SU-DHL-6 (cell line): Measurements from ENCODE around the gene CTRL.

Experiments used
- H2AFZ ChIP-seq: fragments of 200-600 bp; sonication (generic); 2 replicates; pipeline ENCODE4 v1.6.1; 2014; ENCODE audit warnings: low read depth, mild to moderate bottlenecking, moderate library complexity, mixed read lengths, antibody characterized with exemption, low read length; ENCODE audit not compliant: severe bottlenecking
- H3F3A ChIP-seq: fragments of 200-600 bp; shearing (Covaris generic); 2 replicates; pipeline ENCODE4 v1.6.0; 2016; ENCODE audit warnings: antibody characterized with exemption, mild to moderate bottlenecking; ENCODE audit not compliant: insufficient read depth
- H3K27ac ChIP-seq: fragments of 200-600 bp; sonication (generic); 2 replicates; pipeline ENCODE4 v1.5.1; 2016; ENCODE audit warnings: low read depth, mild to moderate bottlenecking, low read length, moderate library complexity, mixed read lengths
- H3K27me3 ChIP-seq: fragments of 200-600 bp; sonication (generic), shearing (Covaris generic); 2 replicates; pipeline ENCODE4 v1.6.0; 2014; ENCODE audit warnings: mild to moderate bottlenecking, low read length
- H3K36me3 ChIP-seq: fragments of 200-600 bp; sonication (generic); 2 replicates; pipeline ENCODE4 v1.6.1; 2014; ENCODE audit warnings: mild to moderate bottlenecking, low read length, mixed read lengths
- H3K4me2 ChIP-seq: fragments of 300-600, 200-600 bp; shearing (Covaris generic), sonication (generic); 2 replicates; pipeline ENCODE4 v1.6.0; 2014; ENCODE audit warnings: low read length, low read depth, mild to moderate bottlenecking; ENCODE audit not compliant: poor library complexity, severe bottlenecking
- H3K4me3 ChIP-seq: fragments of 200-600 bp; sonication (generic); 2 replicates; pipeline ENCODE4 v1.5.1; 2014; ENCODE audit warnings: antibody characterized with exemption, low read length, mild to moderate bottlenecking, mixed read lengths; ENCODE audit not compliant: insufficient read depth, poor library complexity, severe bottlenecking
- H3K79me2 ChIP-seq: fragments of 200-600 bp; sonication (generic); 2 replicates; pipeline ENCODE4 v1.6.1; 2014; ENCODE audit warnings: mild to moderate bottlenecking, low read length, moderate library complexity; ENCODE audit not compliant: insufficient read depth
- H3K9ac ChIP-seq: fragments of 200-600 bp; sonication (generic); 2 replicates; pipeline ENCODE4 v1.7.0; 2014; ENCODE audit warnings: mild to moderate bottlenecking, low read length
- H3K9me2 ChIP-seq: fragments of 200-600 bp; sonication (generic); replicated peaks from 2 replicates; pipeline ENCODE4 v1.6.1; 2014; ENCODE audit warnings: low read length; ENCODE audit not compliant: insufficient read depth
- H3K9me3 ChIP-seq: fragments of 200-600 bp; sonication (generic); 2 replicates; pipeline ENCODE4 v1.6.1; 2014; ENCODE audit warnings: low read length, mixed read lengths; ENCODE audit not compliant: insufficient read depth
- H4K20me1 ChIP-seq: fragments of 200-600 bp; sonication (generic); 2 replicates; pipeline ENCODE4 v1.6.1; 2014; ENCODE audit warnings: low read depth, mild to moderate bottlenecking, antibody characterized with exemption, low read length, moderate library complexity, mixed read lengths
- CTCF ChIP-seq: fragments of 200-600 bp; sonication (generic); IDR thresholded peaks from one replicate; pipeline ENCODE4 v1.5.1; 2017; ENCODE audit warnings: antibody characterized with exemption, mild to moderate bottlenecking, low read length, moderate library complexity; ENCODE audit not compliant: insufficient read depth, poor library complexity, severe bottlenecking
- EZH2phosphoT487 ChIP-seq: fragments of 200-600 bp; sonication (generic), shearing (Covaris generic); conservative IDR thresholded peaks from 2 replicates; pipeline ENCODE4 v1.6.1; 2018; ENCODE audit warnings: mild to moderate bottlenecking, antibody characterized with exemption, low read length, moderate library complexity, mixed read lengths

The CTRL gene

GRCh38 chr16:67881621-67882161 lies 50.0 kb downstream of the CTRL start:
- no peak overlapping the region for H2AFZ ChIP-seq
- no peaks in the 10 kb centered on the region for H3K9me2 ChIP-seq
- H3K9ac ChIP-seq: no peak overlapping the region
- no peaks in the 10 kb centered on the region for H3F3A ChIP-seq
- no peak overlapping the region for H3K4me3 ChIP-seq
- no peak for TF ChIP-seq CTCF
- TF ChIP-seq EZH2phosphoT487: no peak
- H3K27ac ChIP-seq: no peak overlapping the region
- no peaks in the 10 kb centered on the region for H3K36me3 ChIP-seq
- no peaks in the 10 kb centered on the region for H3K9me3 ChIP-seq
- no peaks in the 10 kb centered on the region for H3K27me3 ChIP-seq
- no peaks in the 10 kb centered on the region for H4K20me1 ChIP-seq
- H3K79me2 ChIP-seq: no peaks in the 10 kb centered on the region
- no peak overlapping the region for H3K4me2 ChIP-seq

- H3K79me2 ChIP-seq: peaks cover 8% of the 10 kb centered on the region; the same call in 1 of the 2 replicates
- H3K9me3 ChIP-seq: no peaks in the 10 kb centered on the region
- H3K9ac ChIP-seq: no peak overlapping the region
- H3K4me3 ChIP-seq: no peak overlapping the region
- H3K9me2 ChIP-seq: no peaks in the 10 kb centered on the region
- H2AFZ ChIP-seq: no peak overlapping the region
- H3K36me3 ChIP-seq: no peaks in the 10 kb centered on the region
- H4K20me1 ChIP-seq: no peaks in the 10 kb centered on the region
- no peaks in the 10 kb centered on the region for H3K27me3 ChIP-seq
- H3K27ac ChIP-seq: no peak overlapping the region
- H3F3A ChIP-seq: no peaks in the 10 kb centered on the region
- no peak overlapping the region for H3K4me2 ChIP-seq
- TF ChIP-seq CTCF (no peak), EZH2phosphoT487 (no peak)
These were observed 51.1 kb downstream of the CTRL start for GRCh38 chr16:67880584-67880983.

- no peak for TF ChIP-seq EZH2phosphoT487
- TF ChIP-seq CTCF: no peak
- peaks cover 15% of the 10 kb centered on the region for H3K79me2 ChIP-seq
- no peaks in the 10 kb centered on the region for H3K36me3 ChIP-seq
- H4K20me1 ChIP-seq: no peaks in the 10 kb centered on the region
- no peak overlapping the region for H3K27ac ChIP-seq
- no peaks in the 10 kb centered on the region for H3K9me2 ChIP-seq
- H3K9ac ChIP-seq: no peak overlapping the region
- no peak overlapping the region for H3K4me2 ChIP-seq
- H3K27me3 ChIP-seq: no peaks in the 10 kb centered on the region
- no peaks in the 10 kb centered on the region for H3F3A ChIP-seq
- no peaks in the 10 kb centered on the region for H3K9me3 ChIP-seq
- H3K4me3 ChIP-seq: no peak overlapping the region
- no peak overlapping the region for H2AFZ ChIP-seq
These were observed 51.7 kb downstream of the CTRL start for GRCh38 chr16:67879936-67880335.
